Ammon's horn (tissue), 1 donor: ENCODE data around the gene HAPLN1.
A peak's percentile ranks its signal among the peaks of the same experiment; 100 is the strongest.
"Not testable (repeated sequence)": the region's sequence is repeated elsewhere in the genome, so short reads cannot be mapped to it uniquely, and the experiment has no call there.

ENCODE experiments used
- DNase-seq: peaks from one replicate; pipeline ENCODE4 v3.0.0-alpha.2; 2016; ENCODE audit warnings: low spot score

The HAPLN1 gene

DNA sequence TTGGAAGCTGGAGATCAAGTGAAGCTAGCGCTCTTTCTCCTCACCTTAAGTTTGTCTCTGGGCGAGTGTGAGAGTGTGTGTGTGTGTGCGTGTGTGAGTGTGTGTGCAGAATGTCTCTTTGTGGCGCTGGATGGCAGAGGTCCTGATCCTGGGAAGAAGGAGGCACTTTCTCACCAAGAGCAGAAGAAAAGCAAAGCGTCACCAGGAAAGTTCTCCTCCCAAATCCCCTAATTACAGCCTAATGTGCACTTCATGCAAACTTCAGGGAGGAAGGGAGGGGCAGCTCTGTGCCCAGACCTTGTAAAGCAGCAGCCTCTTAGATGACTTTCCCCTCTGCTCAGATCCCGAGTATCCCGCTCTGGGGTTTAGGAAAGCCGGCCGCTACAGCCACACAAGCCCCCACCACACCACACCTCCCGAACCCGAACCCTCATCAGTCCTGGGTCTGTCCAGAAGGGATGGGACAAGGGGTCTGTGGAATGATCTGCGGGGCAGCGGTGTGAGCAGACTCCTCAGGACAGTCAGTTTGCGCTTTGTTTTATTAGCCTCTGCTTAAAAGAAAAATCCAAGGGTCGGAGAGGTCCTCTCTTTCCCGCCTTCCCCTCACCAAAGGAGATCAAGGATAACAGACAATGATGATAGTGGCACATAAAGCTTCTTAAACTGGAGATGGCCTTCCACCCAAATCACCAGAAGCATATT lies at the start of gene HAPLN1:
Gene HAPLN1 (minus strand): TSS at position 20 of the 702 bp plus-strand sequence. CDS start 47,332 bp downstream, outside the sequence.
- no peak for DNase-seq

DNA sequence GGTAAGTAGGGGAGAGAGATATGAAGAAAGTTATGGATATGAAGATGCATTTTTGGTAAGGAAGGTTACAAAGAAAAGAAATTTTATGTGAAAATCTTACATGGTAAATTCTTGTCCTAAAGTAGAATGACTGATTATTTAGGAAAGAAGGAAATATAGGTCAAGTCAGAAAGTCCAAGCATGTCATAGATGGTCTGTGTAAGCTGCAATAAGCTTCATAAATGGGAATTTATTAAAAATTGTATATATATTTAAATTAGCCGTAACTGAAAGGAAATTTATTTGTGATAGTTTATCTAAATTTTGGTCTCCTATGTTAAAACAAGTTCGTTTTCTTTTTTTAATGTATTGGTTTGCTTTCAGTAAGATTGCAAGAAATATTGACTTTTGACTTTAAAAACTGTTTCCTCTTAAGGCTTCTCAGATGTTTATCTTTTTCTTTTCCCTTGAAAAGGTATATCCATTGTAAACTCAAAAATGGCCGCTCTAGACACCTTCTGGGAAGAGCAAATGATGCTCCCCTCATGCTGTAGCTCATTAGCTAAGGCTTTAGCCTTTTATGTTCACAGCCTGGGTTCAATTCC lies 46.8 kb upstream of the HAPLN1 start:
- no peak for DNase-seq

DNA sequence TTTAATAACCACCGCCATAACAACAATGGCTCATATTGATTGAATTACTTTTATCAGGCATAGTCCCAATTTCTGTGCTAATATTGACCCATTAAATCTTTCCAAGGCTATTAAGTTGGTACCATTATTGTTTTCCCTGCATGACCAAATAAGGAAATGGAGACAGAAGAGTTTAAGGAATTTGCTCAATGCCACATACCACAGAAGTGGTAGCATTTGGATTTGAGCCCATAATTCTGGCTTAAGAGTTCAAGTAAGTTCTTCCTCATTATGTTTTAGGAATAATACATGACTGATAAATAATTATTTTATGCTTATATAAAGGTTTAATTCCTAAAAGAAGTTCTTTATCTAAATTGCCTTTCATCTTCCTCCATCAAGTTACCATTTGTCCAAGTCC lies 43.4 kb upstream of the HAPLN1 start:
- DNase-seq, result no peak

DNA sequence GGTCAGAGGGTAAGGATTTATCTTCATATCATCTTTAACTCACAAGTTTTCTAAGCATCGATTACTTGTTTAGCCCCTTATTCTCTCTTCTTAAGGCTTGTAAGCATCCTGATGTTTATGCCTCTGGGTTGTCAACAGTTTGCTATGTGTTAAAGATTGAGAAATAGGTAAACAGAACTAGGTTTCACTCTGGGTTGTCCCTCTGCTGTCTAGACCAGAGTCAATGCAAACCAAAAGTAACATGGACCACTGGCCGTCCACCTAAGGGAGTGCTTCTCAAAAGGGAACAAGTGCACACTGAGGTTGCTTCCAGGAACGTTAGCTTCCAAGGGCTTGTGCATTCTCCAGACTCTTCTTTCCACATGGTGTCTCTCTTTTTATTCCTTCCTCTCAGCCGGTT lies 39.9 kb upstream of the HAPLN1 start:
- no peak for DNase-seq

DNA sequence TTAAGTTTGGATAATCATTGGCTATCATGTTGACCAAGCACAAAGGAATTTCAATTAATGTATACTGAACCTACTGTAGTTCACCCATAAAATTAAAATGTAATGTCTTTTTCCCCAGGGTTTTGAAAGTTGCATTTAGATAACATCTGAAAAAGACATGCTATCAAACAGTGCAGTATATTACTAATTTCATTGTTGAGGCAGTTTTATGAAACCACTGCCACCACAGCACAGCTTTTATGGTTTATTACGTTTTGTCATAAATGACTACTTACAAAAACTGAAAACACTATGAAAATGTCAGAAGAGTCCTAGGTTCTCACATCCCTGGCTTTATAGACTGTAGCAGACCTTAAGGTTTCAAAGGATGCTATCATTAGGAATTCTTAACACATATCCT lies 32.0 kb upstream of the HAPLN1 start:
- no peak for DNase-seq

DNA sequence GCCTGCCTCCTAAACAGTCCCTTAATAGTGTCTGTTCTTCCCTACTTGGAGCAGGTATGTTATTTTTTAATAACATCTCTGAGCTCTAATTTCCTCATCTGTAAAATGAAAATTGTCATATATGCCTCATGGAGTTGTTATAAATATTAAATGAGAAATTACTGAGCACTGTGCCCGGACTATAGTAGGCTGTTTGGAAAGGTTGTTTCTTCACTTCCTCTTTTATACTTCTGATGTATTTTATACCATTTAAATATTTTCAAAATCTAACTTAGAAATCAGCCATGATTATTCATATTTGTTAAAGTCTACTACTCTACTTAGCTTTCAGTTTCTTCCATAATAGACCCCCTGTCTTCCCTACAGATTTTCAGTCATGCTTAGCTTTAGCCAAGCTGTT lies 30.5 kb upstream of the HAPLN1 start:
- DNase-seq, result no peak

DNA sequence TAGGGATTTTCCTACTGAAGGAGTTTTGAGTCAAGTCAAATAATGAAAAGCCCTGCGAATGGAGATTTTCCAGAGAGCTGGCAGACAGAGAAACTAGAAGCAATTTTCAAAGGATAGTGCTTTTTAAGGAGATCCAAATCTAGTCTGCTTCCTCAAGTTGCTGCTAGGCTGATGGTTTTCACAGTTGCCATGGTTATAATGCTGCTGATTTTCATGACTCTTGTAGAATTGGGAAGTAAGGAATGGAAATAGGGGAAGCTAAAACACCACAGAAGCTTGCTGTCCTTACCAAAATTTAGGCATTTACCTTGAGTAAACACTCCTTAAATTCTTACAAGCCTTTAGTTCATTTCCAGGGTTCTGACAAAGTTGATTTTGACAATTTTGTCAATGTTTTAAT lies 30.1 kb upstream of the HAPLN1 start:
- DNase-seq, result peak; percentile 63

DNA sequence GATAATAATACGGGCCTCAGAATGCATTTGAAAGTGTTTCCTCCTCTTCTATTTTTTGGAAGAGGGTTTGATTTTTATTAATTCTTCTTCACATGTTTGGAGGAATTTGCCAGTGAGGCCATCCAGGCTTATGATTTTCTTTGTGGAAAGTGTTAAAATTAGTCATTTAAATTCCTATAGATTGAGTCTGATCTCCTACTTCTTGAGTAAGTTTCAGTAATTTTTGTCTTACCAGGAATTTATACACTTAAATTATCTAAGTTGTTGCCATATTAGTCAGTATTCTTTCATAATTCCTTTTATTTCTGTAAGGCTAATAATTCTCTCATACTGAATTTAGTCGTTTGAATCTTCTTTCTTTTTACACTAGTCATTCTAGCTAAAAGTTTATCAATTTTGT lies 25.2 kb upstream of the HAPLN1 start:
- DNase-seq, result no peak

DNA sequence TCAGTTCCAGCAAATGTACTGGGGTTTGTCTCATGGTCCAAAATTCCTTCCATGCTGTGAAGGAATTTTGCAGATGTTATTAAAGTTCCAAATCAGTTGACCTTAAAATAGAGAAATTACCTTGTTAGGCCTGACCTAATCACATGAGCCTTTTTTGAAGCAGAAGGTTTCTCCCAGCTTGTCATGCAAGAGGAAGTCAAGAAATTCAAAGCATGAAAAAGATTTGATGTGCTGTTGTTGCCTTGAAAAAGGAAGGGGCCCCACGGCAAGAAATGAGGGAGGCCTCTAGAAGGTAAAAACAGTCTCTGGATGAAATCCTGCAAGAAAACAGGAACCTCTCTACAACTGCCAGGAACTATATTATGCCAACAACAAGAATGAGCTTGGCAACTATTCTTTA lies 24.2 kb upstream of the HAPLN1 start:
- no peak for DNase-seq

DNA sequence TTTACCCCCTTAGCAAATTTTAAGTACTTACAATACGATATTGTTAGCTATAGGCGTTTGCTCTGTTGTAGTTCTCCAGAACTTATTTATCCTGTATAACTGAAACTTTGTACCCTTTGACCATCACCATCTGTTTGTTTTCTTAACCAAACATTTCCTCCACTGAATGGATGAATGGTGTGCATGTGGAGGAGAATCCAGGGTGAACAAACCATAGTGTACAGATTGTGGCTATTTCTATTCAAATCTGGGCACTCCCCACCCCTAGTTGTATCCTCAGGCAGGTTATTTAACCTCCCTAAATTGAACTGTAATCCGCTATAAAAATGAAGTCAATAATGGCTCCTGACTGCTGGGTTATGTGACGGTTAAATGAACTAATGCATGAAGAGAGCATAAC lies 21.4 kb upstream of the HAPLN1 start:
- no peak for DNase-seq

DNA sequence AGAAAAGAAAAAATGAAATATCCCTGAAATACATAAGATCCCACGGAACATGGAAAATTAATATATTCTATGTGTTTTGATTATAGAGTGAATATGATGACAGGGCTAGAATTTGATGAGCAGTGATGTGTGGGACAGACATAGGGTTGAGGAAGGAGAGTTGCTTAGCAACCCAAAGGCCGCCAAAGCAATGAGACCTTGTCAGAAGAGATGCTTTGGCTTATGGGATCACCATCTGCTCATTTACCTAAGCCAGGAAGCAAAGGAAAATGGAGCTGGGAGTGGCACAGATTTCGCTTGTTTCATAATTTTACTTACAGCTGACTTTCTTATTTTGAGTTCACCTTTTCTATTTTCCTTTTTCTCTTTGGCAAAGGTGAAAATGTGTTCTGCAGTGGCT lies 20.9 kb upstream of the HAPLN1 start:
- peak; percentile 16 for DNase-seq

DNA sequence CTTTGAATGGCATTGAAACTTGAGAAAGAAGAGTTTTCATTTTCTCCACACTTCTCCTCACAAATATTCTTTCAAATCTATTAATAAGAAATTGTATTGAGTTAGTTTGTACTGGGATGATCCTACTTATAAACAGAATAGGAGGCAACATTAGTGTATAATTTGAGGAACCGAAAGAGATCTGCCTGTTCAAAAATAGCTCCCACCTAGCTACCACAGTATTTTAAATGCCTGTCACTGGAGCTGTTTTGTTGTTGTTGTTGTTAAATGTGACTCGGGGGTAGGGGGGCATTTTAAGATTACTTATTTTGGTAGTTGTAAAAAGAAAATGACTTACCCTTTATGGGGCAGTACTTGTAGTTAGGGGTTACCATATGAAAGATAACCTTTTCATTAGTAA lies 20.1 kb upstream of the HAPLN1 start:
- no peak for DNase-seq

DNA sequence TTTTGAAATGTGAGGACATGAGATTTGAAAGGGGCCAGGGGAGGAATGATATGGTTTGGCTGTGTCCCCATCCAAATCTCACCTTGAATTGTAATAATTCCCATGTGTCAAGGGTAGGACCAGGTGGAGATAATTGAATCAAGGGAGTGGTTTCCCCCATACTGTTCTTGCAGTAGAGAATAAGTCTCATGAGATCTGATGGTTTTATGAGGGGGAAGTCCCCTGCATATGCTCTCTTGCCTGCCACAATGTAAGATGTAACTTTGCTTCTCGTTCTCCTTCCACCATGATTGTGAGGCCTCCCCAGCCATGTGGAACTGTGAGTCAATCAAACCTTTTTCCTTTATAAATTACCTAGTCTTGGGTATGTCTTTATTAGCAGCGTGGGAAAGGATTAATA lies 15.5 kb upstream of the HAPLN1 start:
- not testable (repeated sequence) for DNase-seq

DNA sequence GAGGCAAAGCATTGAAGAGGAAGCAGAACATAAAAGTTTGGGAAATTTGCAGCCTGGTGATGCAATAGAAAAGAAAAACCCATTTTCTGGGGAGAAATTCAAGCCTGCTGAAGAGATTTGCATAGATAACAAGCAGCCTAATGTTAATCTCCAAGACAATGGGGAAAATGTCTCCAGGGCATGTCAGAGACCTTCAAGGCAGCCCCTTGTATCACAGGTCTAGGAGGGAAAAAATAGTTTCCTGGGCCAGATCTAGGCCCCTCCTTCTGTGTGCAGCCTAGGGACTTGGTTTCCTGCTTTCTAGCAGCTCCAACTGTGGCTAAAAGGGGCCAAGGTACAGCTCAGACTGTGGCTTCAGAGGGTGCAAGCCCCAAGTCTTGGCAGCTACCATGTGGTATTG lies 14.4 kb upstream of the HAPLN1 start:
- DNase-seq, result not testable (repeated sequence)

DNA sequence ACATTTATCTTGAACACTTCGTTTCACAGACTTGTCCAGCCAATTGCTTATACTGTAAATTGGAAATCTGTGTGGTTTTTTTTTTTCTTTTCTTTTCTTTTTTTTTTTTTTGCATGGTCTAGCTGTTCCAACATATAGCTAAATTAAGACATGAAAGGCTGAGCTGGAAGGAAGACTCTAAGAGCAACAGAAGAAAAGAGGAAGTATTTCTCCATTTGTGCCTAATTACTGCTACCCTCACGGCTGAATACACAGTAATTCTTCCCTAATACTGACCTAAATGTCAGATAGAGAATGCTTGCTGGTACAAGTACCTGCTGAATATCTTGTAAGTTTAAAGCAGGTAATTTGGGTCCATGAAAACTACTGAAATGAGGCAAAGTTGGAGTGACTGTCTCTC lies 11.0 kb upstream of the HAPLN1 start:
- DNase-seq, result no peak

DNA sequence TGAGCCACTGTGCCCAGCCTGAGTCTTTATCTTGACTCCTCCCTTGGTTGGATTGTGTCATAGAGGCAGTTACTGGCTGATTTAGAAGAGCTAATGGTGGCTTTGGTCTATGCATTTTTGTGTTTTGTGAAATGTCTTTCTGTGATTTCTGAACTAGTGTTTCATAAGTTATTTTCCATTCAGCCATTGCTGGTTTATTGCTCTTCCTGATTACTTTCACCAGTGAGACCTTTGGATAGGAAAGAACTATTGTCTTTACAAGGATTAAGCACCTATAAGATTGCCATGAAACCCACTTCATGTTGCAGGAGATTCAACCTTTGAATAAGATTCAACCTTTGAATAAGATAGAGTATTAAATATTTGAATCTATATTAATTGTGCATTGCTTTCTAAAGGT lies 8.7 kb upstream of the HAPLN1 start:
- DNase-seq, result no peak

DNA sequence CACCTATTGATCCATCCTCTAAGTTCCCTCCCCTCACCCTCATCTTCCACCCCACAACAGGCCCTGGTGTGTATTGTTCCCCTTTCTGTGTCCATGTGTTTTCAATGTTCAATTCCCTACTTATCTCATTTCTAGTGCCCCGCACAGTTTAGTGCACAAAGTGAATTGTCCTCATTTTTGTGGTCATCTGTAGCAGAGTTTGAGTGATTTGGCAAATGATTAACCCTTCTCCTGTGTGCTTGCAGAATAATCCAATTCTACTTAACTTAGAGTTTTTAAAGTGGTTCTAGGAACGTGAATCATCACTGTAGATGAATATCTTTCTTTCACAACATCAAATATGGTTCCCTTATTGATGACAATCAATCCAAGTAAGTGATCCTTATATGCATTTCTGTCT lies 6.3 kb upstream of the HAPLN1 start:
- no peak for DNase-seq

DNA sequence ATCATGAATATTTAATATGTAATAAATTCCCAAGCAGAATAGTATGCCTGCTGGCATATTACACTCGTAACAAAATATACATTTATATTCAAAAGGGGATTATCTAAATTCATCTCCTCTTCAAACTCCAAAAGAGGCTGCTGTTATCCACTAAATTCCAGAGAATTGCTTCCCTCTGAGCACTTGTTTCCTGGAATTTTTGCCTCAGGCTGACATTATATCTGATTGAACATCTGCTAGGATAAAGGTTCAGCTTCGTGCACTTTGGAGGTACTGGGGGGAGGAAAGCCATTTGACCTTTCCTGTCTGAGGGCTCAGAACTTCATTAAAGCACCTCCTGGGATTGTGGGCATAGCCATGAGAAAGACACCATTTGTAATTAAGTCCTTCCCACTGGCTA lies 4.3 kb upstream of the HAPLN1 start:
- no peak for DNase-seq

DNA sequence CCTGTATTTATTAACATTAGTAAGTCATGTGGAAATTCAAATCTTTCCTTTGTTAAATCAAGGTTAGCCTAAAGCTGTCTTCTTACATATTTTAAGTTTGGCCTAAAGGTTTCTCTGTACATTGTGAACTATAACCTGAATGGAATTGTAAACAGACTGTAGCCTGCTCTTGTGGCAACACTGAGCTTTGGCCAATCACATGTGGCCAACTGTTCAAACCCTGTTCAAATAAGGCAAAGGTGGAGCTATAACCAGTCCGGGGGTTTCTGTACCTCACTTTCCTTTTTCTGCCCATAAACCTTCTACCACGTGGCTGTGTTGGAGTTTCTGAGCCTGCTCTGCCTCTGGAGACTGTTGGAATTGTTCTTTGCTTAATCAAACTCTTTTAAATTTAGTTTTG lies 3.3 kb upstream of the HAPLN1 start:
- DNase-seq, result no peak

DNA sequence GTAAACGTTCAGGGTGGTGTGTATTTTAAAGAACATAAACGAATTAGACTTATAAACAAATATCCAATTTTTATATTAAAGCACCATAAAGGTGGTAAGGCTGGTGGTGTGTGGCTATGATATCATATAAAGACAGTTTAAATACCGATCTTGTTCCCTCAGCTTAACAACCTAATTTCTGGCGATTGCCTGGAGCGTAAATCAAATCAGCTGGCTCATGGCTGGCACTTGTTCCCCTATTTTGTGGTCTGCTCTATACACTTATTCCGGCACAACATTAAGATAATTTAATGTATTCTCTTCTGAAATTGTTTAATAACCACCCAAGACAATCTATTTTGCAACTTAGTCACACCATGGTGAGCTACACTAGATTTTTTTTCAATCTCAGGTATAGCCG lies 2.4 kb upstream of the HAPLN1 start:
- no peak for DNase-seq

DNA sequence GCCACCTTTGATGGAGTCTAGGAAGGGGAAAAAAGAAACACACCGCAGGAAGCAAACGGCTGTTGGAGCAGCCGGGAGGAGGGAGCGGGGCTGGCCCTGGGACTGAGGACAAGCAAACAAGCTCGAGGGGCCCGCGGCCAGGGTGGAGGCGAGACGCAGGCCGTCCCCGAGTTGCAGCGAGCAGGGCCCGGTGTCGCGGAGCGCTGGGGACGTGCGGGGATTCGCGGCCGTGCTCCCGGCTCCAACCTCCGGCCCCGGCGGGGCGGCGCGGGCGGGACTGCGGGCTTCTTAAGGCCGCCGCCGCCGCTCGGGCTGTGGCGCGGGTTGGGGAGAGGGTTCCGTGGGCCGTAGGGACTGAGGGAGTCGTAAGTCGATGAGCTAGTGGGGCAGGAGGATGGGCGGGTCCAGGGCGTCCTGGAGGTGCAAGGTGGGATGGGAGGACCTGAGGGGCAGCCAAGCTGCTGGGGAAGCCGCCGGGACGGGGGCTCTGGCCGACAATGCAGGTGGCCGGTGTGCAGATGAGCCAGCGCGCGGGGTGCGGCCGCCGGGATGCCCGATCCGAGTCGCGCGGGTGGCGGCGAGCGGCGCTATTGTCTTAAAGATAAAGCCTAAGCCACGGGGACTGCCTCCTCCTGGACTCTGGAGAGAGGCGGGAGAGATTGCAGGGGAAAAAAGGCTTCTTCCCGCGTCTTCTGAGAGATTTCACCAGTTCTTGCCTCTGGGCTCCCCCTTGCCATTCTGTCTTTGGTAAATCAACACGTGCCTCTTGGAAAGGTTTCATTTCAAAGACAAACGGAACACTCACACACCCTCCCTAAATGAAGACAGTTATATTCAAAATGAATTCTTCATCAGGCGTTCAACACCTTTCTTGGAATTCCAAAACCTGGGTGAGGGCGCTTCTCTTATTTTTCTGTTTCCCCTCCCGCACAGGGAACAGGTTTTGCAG lies 1.6 kb upstream of the HAPLN1 start:
- peak; percentile 79 for DNase-seq

DNA sequence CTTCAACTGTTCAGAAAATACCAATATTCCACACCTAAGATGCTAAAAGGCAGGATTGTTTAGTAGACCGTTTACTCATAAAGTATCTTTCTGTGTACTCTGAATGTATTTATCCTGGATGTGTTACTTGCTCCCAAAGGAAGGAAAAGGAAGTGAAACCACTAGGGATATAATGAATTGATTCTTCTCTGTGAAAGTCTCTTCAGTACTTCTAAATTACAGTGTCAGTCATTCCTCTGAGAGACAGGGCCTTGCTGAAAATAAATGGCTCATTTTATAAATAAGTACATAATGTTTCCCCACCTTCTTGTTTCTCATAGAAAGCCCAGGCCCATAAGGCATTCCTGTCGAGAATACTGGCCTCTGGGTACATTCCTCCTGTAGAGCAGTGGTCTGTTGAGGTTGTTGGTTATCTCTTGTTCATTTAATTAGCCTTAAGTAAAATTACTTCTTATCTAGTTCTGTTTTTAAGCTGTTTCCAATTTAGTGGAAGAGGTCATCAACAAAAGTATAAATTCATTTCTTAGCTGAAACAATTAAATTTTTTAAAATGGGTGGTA lies 1.6 kb downstream of the HAPLN1 start:
- DNase-seq, result no peak
